CD4-positive, alpha-beta T cell treated with Interleukin-4 for 4 hours (primary cell): ENCODE results near the gene POTEF.
"Not testable (repeated sequence)": the region's sequence is repeated elsewhere in the genome, so short reads cannot be mapped to it uniquely, and the experiment has no call there.

Source experiments
- DNase-seq: peaks from one replicate; pipeline ENCODE4 v3.0.0-alpha.2; 2020

The POTEF gene

GRCh38 chr2:130129120-130129829 lies at the start of gene POTEF:
Gene POTEF (minus strand): TSS chr2:130129222. CDS start chr2:130120515, 8,707 bp downstream.
- DNase-seq = not testable (repeated sequence)

GRCh38 chr2:130174866-130175265 lies 45.8 kb upstream of the POTEF start:
- not testable (repeated sequence) for DNase-seq

GRCh38 chr2:130169896-130170295 lies 40.9 kb upstream of the POTEF start:
- no peak for DNase-seq

GRCh38 chr2:130169163-130169562 lies 40.1 kb upstream of the POTEF start:
- DNase-seq = not testable (repeated sequence)

- DNase-seq = not testable (repeated sequence)
Observed at GRCh38 chr2:130166611-130167010, 37.6 kb upstream of the POTEF start.

GRCh38 chr2:130165293-130166016 lies 36.4 kb upstream of the POTEF start:
- no peak for DNase-seq

- DNase-seq = no peak
Observed at GRCh38 chr2:130162968-130163367, 33.9 kb upstream of the POTEF start.

GRCh38 chr2:130162486-130162885 lies 33.5 kb upstream of the POTEF start:
- not testable (repeated sequence) for DNase-seq

- not testable (repeated sequence) for DNase-seq
Observed at GRCh38 chr2:130160838-130161705, 32.0 kb upstream of the POTEF start.

GRCh38 chr2:130160131-130160530 lies 31.1 kb upstream of the POTEF start:
- no peak for DNase-seq

GRCh38 chr2:130159376-130159775 lies 30.4 kb upstream of the POTEF start:
- DNase-seq = not testable (repeated sequence)

GRCh38 chr2:130158631-130159030 lies 29.6 kb upstream of the POTEF start:
- DNase-seq = no peak

- DNase-seq = not testable (repeated sequence)
Observed at GRCh38 chr2:130157825-130158514, 28.9 kb upstream of the POTEF start.

GRCh38 chr2:130157354-130157753 lies 28.3 kb upstream of the POTEF start:
- not testable (repeated sequence) for DNase-seq

GRCh38 chr2:130156624-130157004 lies 27.6 kb upstream of the POTEF start:
- no peak for DNase-seq

- DNase-seq = not testable (repeated sequence)
Observed at GRCh38 chr2:130155956-130156623, 27.1 kb upstream of the POTEF start.

GRCh38 chr2:130154773-130155765 lies 26.0 kb upstream of the POTEF start:
- no peak for DNase-seq

- not testable (repeated sequence) for DNase-seq
Observed at GRCh38 chr2:130154423-130154770, 25.4 kb upstream of the POTEF start.

- not testable (repeated sequence) for DNase-seq
Observed at GRCh38 chr2:130153721-130154422, 24.9 kb upstream of the POTEF start.
